Activated naive CD4-positive, alpha-beta T cell treated with anti-CD3 and anti-CD28 coated beads, Interleukin-2, amount 50 U/mL, for 72 hours (primary cell): ENCODE results near the gene SPATA2L. TPM values are rescaled to one million over a fixed set of nuclear protein-coding genes. Genes with fewer than 3 reads are reported as not detected.

ENCODE experiments used
- ATAC-seq, 2 donors: fragments of 150-1000 bp; cut with Tn5 transposase; 2 replicates each; pipeline ENCODE4 v1.10.0; 2021; ENCODE audit warnings: mild to moderate bottlenecking in 2 of 2, moderate library complexity in 2 of 2
- DNase-seq, 2 donors: peaks; one replicate each; pipeline ENCODE4 v3.0.0; 2021 to 2022; ENCODE audit warnings: low spot score in 2 of 2
- H3K27ac Mint-ChIP-seq, 2 donors: one replicate each; pipeline ENCODE4 v1.8.0; 2022; ENCODE audit warnings: mild to moderate bottlenecking in 2 of 2, mixed read lengths in 2 of 2
- H3K36me3 Mint-ChIP-seq, 2 donors: one replicate each; pipeline ENCODE4 v1.8.0; 2022; ENCODE audit warnings: mixed read lengths in 2 of 2
- H3K9me3 Mint-ChIP-seq, 2 donors: one replicate each; pipeline ENCODE4 v1.8.0; 2022; ENCODE audit warnings: mixed read lengths in 2 of 2
- total RNA-seq, 2 donors: library from RNA; stranded (reverse); gene quantifications; one replicate each; pipeline ENCODE4 v1.2.3, GENCODE V29; 2022

The SPATA2L gene, protein sequence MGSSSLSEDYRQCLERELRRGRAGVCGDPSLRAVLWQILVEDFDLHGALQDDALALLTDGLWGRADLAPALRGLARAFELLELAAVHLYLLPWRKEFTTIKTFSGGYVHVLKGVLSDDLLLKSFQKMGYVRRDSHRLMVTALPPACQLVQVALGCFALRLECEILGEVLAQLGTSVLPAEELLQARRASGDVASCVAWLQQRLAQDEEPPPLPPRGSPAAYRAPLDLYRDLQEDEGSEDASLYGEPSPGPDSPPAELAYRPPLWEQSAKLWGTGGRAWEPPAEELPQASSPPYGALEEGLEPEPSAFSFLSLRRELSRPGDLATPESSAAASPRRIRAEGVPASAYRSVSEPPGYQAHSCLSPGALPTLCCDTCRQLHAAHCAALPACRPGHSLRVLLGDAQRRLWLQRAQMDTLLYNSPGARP
- 1 to 10 TPM; 1.3 to 7.0 TPM for total RNA-seq

DNA sequence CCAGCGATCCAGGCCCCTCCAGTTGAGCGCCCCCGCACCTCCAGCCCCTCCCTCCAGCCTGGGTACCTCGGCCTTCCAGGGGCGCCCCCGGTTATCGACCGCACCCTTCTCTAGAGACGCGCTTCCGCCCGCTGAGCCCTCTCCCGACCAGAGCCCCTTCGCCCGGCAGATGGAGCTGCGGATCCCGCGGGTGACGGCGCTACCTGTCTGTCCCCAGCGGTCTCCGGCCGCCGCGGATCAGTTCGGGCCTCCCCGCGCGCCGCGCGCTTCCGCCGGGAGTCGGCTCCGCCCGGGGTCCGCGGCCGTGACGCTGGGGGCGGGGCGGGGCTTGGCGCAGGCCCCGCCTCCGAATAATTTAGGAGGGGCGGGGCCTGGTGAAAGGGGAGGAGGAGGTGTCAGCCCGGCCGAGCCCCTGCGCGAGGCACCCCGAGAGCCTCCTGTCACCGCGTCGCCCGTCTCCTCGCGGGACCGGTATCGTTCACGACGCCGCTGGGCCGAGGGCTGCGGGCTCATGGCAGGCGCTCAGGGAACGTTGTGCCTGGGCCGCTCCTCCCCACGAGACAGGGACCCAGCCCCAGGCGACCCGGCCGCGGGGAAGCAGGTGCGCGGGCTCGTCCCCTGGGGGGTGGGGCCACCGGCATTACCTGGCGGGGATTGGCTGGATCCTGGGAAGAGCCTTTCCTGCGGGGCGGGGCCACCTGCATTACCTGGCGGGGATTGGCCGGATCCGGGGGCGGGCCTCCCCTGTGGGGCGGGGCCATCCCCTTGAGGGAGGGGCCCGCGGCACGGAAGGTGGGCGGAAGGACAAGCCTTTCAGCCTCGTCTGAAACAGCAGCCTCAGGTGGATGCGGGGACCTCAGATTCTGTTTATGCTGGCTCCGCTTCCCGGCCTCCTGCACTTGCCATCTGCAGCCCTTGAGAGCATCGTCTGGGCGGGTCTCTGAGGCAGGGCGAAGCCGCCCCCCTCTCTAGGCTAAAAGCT is at the start of gene SPATA2L:
Gene SPATA2L, minus strand, starts transcription at position 281 of the 982 bp plus-strand sequence. CDS start 473 bp downstream, outside the sequence.
- DNase-seq = peak; percentile 98 to 99
- H3K9me3 Mint-ChIP-seq = no peaks in the 10 kb centered on the region
- no peaks in the 10 kb centered on the region for H3K36me3 Mint-ChIP-seq
- peak within 1 kb of the TSS; percentile 64 to 72 for H3K27ac Mint-ChIP-seq
- ATAC-seq = peak; percentile 74 to 78

DNA sequence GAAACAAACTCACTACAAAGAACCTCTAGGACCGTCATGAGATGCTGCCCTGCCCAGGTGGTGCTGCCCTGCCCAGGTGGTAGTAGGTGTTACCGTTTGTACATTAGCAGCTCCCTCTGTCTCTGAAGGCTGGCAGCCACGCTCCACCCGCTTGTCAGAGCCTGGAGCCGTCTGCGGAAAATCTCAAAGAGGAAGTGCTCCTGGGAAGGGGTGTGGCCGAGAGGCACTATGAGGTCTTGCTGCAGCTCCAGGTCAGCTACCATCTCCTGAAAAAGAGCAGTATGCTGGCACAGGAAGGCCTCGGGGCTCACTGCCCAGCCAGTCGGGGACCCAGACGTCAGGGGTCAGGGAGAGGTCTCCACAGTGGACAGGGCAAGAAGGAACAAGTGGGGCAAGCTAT is 48.1 kb upstream of the SPATA2L start:
- Mint-ChIP-seq H3K27ac (peak overlapping the region; percentile 44 to 88), H3K36me3 (peaks cover 11 to 34% of the 10 kb centered on the region in 2 donors), H3K9me3 (no peaks in the 10 kb centered on the region)
- no peak for ATAC-seq
- DNase-seq = no peak

DNA sequence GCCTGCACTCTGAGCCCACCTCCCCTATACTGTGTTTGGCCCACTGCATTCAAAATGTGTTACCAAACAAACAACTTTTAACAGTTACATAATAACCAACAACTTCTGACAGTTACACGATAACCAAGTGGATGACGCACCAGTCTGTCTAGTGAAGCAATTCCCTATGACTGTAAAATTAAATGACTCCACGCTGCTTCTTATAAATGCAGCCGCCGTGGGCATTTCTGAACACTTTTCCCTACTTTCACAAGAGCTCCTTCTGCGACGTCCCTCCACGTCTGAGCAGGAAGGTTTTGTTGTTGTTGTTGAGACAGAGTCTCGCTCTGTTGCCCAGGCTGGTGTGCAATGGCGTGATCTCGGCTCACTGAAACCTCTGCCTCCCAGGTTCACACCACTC is 47.4 kb upstream of the SPATA2L start:
- no peaks in the 10 kb centered on the region for H3K9me3 Mint-ChIP-seq
- H3K36me3 Mint-ChIP-seq = peaks cover 18 to 31% of the 10 kb centered on the region in 2 donors
- DNase-seq = no peak
- no peak for ATAC-seq
- H3K27ac Mint-ChIP-seq = peak overlapping the region in 1 of 2 donors; percentile 44

DNA sequence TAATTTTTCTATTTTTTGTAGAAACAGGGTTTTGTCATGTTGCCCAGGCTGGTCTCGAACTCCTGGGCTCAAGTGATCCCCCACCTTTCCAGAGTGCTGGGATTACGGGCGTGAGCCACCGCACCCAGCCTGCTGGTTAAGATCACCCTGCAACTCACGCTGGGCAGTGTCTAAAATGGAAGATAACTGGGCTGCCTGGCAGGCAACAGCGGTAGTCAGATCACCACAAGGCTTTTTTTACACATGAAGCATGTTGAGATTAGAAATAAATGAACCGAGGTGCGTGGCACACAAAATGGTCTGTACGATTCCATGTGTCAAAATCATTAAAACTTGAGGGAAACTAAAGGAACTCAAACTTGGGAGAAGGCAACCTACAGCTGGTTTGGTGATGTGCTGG is 46.6 kb upstream of the SPATA2L start:
- DNase-seq (no peak), ATAC-seq (no peak)
- no peaks in the 10 kb centered on the region for H3K9me3 Mint-ChIP-seq
- H3K27ac Mint-ChIP-seq = no peak overlapping the region
- H3K36me3 Mint-ChIP-seq = peaks cover 13 to 26% of the 10 kb centered on the region in 2 donors

DNA sequence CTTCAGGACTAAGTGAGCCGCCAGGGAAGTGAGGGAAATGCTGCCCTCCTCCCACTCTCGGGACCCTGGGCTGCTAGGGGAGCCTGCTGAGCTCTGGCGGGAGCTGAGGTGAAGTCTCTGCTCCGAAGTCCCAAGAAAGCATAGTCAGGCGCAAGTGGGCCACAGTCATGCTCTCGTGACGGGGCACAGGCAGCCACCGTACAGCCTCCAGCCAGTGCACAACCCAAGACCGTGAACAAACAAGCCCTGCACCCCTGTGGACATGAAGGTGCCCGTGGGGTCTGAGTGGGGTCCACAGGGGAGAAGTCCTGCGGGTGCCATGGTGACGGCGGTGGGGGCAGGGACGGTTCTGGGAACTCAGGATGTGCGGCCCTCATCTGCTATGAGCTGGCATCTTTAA is 44.5 kb upstream of the SPATA2L start:
- H3K36me3 Mint-ChIP-seq = peaks cover 11 to 24% of the 10 kb centered on the region in 2 donors
- peak overlapping the region in 1 of 2 donors; percentile 56 for H3K27ac Mint-ChIP-seq
- H3K9me3 Mint-ChIP-seq = no peaks in the 10 kb centered on the region
- DNase-seq (no peak), ATAC-seq (no peak)

DNA sequence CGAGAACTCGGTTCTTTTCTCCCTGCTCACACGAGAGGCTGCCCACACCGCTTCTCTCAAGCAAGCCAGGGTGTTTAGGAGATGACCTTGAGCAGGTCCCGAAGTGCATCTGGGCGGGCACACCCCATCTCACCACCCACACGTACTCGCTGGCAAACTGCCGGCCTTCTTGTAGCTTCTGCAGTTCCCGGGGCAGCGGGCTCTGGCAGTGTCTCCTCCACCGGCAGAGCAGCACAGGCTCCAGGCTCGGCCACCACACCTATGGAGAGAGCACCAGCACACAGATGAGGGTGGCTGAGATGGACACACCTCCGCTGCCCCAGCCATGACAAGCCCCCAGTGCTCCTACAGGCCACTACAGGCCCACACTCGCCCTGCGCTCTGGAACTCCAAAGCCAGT is 43.3 kb upstream of the SPATA2L start:
- no peaks in the 10 kb centered on the region for H3K9me3 Mint-ChIP-seq
- peaks cover 11 to 23% of the 10 kb centered on the region in 2 donors for H3K36me3 Mint-ChIP-seq
- ATAC-seq (no peak), DNase-seq (no peak)
- H3K27ac Mint-ChIP-seq = peak overlapping the region; percentile 22 to 63

DNA sequence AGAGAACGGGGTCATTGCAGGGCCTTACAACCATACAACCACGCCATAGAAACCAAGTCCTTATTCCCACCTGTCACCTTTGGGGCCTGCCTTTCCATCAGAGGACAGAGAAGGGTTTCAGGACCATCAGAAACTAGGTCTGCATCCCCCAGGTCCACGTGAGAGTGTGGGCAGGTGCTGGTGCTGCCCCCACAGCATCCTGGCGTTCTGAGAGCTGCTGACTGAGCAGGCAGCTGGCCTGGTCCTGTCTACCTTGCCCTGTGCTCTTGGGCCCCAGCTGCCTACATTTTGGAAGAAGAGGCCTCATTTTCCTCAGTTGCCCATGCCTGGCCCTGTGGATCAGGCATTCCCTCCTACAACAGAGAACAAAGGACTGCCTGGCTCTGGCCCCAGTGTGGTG is 41.4 kb upstream of the SPATA2L start:
- no peak for DNase-seq
- peak overlapping the region; percentile 74 to 86 for H3K27ac Mint-ChIP-seq
- H3K36me3 Mint-ChIP-seq = peaks cover 7 to 25% of the 10 kb centered on the region in 2 donors
- no peak for ATAC-seq
- no peaks in the 10 kb centered on the region for H3K9me3 Mint-ChIP-seq

DNA sequence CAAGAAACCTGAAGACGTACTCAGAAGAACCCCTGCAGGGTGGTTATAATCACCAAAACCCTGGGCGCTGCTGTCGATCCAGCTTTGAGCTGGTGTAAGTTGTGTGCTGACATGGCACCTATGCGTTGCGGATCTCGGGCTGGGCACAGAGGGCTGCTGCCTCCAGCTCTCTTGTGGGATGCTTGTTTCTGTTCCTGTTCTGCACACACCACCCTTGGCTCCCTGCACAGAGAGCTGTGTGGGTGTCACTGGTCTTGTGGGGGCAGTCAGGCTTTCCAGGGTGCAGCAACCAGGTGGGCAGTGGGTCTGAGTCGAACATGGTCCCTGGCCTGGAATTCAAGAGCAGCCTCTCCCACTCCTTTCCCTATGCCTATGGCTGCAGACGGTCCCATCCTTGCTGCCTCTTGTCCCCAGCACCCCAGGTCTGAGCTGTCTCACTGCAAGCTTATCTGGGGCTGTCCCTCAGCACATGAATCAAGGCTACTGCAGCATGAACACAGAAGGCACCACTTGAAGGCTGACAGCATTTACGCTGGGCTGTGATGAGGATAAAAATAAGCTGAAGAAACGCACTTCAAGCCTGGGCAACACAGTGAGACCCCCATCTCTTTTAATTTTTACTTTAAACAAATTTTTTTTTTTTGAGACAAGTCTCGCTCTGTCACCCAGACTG is 40.0 kb upstream of the SPATA2L start:
- Mint-ChIP-seq H3K36me3 (peaks cover 3 to 30% of the 10 kb centered on the region in 2 donors), H3K9me3 (no peaks in the 10 kb centered on the region), H3K27ac (peak overlapping the region; percentile 6 to 29)
- DNase-seq (no peak), ATAC-seq (peak in 1 of 2 donors; percentile 38)

DNA sequence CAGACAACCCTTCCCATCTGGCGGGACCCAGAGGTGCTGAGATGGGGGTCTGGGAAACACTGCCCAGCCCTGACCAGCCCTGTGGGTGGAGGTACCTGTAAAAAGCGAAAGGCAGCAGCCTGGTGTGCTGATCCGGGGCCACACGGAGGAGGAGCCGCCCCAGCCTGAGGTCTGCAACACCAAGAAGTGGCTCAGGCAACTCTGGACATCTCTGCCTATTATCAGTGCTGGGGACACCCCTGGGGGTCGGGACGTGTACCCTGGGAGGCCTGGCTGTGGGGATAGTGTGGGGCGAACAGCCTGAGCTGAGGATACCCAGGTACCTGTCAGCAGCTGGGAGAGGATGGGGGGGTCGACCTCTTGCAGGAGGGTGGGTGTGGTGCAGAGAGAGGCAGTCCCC is 37.9 kb upstream of the SPATA2L start:
- DNase-seq = no peak
- no peak for ATAC-seq
- Mint-ChIP-seq H3K9me3 (no peaks in the 10 kb centered on the region), H3K27ac (peak overlapping the region in 1 of 2 donors; percentile 55), H3K36me3 (peaks cover 0 to 35% of the 10 kb centered on the region in 2 donors)

DNA sequence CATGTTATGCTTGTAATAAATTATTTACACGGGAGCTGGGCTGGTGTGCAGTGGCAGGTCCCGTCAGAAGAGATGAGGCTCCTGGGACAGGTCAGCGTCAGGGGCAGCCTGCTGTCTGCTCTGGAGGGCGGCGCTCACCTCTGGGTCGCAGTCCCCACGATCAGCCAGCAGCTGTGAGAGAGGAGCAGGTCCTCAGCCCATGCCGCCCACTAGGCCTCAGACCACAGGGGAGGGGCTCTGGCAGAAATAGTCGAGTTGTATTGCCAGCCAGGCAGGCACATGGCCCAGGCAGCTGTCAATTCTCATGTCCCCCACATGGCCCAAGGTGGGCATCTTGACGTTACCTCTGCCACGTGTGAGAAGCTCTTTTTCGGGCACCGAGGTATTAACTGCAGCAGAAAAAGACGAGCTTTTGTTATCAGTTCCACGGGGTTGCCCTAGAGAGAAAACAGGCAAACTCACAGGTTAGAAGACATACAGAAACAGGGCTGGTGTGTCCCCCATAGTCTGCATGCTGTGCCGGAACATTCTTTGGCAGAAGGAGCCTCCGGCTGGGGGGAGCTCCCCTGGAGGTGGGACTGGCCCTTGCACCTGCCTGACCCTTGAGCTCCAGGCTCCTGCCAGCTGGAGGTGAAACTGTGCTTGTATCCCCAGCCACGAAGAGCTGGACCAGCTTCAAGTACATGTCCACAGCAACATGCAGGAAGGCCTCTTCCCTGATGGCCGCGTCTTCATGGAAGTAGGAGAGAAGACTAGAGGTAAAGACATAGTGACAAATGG is 37.2 kb upstream of the SPATA2L start:
- peak overlapping the region; percentile 36 to 55 for H3K27ac Mint-ChIP-seq
- no peak for ATAC-seq
- DNase-seq = no peak
- peaks cover 0 to 33% of the 10 kb centered on the region in 2 donors for H3K36me3 Mint-ChIP-seq
- H3K9me3 Mint-ChIP-seq = no peaks in the 10 kb centered on the region

DNA sequence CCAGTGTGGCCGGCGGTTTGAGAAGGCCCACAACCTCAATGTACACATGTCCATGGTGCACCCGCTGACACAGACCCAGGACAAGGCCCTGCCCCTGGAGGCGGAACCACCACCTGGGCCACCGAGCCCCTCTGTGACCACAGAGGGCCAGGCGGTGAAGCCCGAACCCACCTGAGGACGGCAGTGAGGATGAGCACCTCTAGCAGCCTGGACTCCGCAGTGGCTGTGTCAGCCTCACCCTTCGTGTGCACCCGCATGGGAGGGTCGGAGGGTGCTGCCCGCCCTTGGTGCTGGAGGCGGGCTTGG is 36.5 kb upstream of the SPATA2L start:
- Mint-ChIP-seq H3K27ac (peak overlapping the region in 1 of 2 donors; percentile 55), H3K9me3 (no peaks in the 10 kb centered on the region), H3K36me3 (peaks cover 0 to 33% of the 10 kb centered on the region in 2 donors)
- DNase-seq (no peak), ATAC-seq (no peak)

DNA sequence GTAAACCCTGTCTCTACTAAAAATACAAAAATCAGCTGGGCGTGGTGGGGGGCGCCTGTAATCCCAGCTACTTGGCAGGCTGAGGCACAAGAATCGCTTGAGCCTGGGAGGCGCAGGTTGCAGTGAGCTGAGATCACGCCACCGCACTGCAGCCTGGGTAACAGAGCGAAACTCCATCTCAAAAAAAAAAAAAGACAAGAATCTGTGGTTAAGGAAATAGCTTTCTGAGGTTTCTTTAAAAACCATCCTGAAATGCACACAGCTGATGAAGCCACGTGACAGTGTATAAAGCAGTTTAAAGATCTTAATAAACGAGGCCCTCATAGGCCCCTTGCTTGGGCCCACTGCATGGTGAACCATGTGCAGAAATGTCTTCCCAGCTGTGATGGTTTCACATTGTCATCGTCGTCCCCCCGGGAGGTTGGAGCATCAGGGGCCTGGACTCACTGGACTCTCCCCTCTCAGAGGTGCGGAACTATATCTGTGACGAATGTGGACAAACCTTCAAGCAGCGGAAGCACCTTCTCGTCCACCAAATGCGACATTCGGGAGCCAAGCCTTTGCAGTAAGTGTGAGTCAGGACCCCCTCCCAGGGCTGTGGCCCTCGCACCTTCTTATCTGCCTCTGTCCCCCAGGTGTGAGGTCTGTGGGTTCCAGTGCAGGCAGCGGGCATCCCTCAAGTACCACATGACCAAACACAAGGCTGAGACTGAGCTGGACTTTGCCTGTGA is 36.0 kb upstream of the SPATA2L start:
- ATAC-seq (peak; percentile 47 to 61), DNase-seq (no peak)
- Mint-ChIP-seq H3K27ac (peak overlapping the region; percentile 55 to 60), H3K36me3 (peaks cover 0 to 33% of the 10 kb centered on the region in 2 donors), H3K9me3 (no peaks in the 10 kb centered on the region)

DNA sequence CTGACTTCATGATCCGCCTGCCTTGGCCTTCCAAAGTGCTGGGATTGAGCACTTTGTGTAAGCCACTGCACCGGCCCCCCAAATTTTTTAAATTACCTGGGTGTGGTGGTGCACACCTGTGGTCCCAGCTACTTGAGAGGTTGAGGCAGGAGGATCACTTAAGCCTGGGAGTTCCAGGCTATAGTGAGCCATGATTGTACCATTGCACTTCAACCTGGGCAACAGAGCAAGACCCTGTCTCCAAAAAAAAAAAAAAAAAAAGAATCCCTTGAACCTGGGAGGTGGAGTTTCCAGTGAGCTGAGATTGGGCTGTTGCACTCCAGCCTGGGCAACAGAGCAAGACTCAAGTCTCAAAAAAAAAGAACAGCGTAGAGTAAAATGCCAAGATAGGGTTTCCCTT is 35.0 kb upstream of the SPATA2L start:
- no peaks in the 10 kb centered on the region for H3K9me3 Mint-ChIP-seq
- ATAC-seq = no peak
- H3K27ac Mint-ChIP-seq = peak overlapping the region in 1 of 2 donors; percentile 36
- no peak for DNase-seq
- peaks cover 0 to 33% of the 10 kb centered on the region in 2 donors for H3K36me3 Mint-ChIP-seq

DNA sequence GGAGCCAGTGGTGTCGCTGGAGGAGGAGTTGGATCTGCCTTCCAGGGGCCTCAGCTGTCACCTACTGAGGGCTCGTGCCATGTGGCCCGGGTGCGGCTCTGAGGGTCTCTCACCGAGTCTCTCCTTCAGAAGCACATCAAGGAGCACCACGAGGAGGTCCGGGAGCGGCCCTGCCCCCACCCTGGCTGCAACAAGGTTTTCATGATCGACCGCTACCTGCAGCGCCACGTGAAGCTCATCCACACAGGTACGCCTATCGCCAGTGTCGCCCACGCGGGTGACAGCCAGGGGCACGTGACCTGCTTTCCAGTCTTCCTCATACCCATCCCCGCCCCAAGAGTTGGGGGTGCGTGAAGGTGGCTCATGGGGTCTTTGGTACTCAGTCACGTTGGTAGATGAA is 32.3 kb upstream of the SPATA2L start:
- Mint-ChIP-seq H3K27ac (peak overlapping the region in 1 of 2 donors; percentile 55), H3K36me3 (peaks cover 0 to 30% of the 10 kb centered on the region in 2 donors), H3K9me3 (no peaks in the 10 kb centered on the region)
- ATAC-seq (no peak), DNase-seq (no peak)

DNA sequence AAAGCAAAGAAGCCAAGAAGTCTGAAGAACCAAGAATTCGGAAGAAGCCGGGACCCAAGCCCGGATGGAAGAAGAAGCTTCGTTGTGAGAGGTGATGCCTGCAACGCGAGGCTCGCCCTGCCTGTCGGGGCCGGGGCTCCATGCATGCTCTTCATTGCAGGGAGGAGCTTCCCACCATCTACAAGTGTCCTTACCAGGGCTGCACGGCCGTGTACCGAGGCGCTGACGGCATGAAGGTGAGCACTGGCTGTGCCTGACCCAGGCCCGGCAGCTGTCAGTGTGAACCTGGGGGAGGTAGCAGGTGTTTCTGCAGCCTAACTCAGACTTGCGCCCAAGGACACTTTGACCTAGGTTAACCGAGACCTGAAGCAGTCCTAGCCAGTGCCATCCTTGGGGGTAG is 31.8 kb upstream of the SPATA2L start:
- H3K36me3 Mint-ChIP-seq = peaks cover 0 to 27% of the 10 kb centered on the region in 2 donors
- H3K9me3 Mint-ChIP-seq = no peaks in the 10 kb centered on the region
- no peak for DNase-seq
- H3K27ac Mint-ChIP-seq = peak overlapping the region; percentile 55 to 87
- ATAC-seq = no peak
